ENCODE results near the gene LTF.
"Not testable (repeated sequence)": the region's sequence is repeated elsewhere in the genome, so short reads cannot be mapped to it uniquely, and the experiment has no call there.

The LTF gene

GRCh38 chr3:46393554-46394434 is 70.9 kb downstream of the LTF start:
- peak; percentile 64 for DNase-seq (ENCODE audit: low spot score)

- DNase-seq (ENCODE audit: low spot score), result no peak
Measured at GRCh38 chr3:46393011-46393410, 71.7 kb downstream of the LTF start.

- DNase-seq (ENCODE audit: low spot score), result not testable (repeated sequence)
Measured at GRCh38 chr3:46391526-46391925, 73.2 kb downstream of the LTF start.

- no peak for DNase-seq (ENCODE audit: low spot score)
Measured at GRCh38 chr3:46389306-46389705, 75.4 kb downstream of the LTF start.

- DNase-seq (ENCODE audit: low spot score), result not testable (repeated sequence)
Measured at GRCh38 chr3:46388847-46389246, 75.9 kb downstream of the LTF start.

GRCh38 chr3:46386205-46386604 is 78.5 kb downstream of the LTF start:
- no peak for DNase-seq (ENCODE audit: low spot score)
